NCI-H1436 (cell line): ENCODE data around the gene NUP153.
A peak's percentile ranks its signal among the peaks of the same experiment; 100 is the strongest.
"Not testable (repeated sequence)": the region's sequence is repeated elsewhere in the genome, so short reads cannot be mapped to it uniquely, and the experiment has no call there.

Experiments
- DNase-seq: peaks from one replicate; lab custom pipeline; 2025; lab: John Stamatoyannopoulos, UW

Gene NUP153

DNA sequence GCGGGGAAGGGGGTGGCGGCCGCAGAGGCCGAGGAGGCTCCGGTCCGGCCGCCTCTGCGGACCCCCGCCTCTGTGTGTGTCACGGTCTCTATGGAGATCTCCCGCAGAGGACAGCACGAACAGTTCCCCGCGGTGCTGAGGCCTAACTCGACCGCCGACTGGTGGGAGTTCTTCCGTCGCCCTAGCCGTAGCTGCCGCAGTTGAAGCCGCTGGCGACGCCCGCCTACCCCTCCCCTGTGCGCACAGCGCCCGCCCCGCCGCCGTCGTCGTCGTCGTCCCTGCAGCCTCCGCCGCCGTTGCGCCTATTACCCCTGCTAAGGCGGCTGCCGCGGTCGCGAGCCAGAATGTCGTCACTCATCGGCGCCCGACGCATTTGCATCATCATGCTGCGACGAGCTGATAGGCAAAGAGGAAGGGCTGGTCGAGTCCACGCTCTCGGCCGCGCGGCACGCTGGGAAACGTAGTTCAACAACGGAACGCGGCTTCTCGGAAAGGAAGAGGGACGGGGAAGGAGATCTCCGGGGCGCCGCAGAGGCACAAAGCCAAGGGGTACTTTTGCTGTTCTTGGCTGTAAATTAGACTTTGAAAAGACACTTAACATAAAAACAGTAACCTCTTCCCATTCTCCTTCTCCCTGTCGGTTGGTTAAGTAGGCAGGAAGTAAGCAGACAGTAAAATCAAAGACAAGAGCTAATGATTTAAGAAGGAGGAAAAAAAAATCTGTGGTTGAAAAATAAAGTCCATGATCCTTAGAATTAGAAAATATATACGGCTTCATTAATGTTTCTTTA lies at the start of gene NUP153:
Gene NUP153 (minus strand): TSS at position 346 of the 791 bp plus-strand sequence. CDS start 538 bp downstream, outside the sequence.
- peak; percentile 98 for DNase-seq

DNA sequence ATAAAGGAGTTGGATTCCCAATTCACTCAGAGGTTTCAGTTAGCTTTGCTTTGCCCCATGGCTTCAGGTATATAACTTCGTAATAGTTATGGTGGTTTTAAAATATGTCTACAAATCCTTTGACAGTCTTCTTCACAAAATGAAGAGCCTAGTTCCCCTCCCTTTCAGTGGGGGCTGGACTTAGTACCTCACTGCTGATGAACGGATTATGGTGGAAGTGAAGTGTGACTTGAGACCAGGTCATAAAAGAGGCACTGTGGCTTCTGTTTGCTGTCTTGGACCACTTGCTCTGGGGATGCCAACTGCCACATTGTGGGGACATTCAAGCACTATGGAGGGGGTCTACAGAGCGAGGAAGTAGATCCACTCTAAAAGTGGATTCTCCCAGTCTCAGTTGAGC lies 47.5 kb upstream of the NUP153 start:
- DNase-seq, result no peak

DNA sequence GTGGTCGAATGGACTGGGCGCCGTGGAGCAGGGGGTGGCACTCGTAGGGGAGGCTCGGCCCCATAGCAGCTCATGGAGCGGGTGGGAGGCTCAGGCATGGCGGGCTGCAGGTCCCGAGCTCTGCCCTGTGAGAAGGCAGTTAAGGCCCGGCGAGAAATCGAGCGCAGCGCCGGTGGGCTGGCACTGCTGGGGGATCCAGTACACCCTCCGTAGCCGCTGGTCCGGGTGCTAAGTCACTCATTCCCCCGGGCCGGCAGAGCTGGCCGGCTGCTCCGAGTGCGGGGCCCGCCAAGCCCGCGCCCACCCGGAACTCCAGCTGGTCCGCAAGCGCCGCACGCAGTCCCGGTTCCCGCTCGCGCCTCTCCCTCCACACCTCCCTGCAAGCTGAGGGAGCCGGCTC lies 38.6 kb upstream of the NUP153 start:
- not testable (repeated sequence) for DNase-seq

DNA sequence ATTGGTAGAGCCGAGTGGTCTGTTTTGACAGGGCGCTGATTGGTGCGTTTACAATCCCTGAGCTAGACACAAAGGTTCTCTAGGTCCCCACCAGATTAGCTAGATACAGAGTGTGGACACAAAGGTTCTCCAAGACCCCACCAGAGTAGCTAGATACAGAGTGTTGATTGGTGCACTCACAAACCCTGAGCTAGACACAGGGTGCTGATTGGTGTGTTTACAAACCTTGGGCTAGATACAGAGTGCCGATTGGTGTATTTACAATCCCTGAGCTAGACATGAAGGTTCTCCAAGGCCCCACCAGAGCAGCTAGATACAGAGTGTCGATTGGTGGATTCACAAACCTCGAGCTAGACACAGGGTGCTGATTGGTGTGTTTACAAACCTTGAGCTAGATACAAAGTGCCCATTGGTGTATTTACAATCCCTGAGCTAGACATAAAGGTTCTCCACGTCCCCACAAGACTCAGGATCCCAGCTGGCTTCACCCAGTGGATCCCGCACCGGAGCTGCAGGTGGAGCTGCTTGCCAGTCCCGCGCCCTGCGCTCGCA lies 38.1 kb upstream of the NUP153 start:
- DNase-seq, result not testable (repeated sequence)

DNA sequence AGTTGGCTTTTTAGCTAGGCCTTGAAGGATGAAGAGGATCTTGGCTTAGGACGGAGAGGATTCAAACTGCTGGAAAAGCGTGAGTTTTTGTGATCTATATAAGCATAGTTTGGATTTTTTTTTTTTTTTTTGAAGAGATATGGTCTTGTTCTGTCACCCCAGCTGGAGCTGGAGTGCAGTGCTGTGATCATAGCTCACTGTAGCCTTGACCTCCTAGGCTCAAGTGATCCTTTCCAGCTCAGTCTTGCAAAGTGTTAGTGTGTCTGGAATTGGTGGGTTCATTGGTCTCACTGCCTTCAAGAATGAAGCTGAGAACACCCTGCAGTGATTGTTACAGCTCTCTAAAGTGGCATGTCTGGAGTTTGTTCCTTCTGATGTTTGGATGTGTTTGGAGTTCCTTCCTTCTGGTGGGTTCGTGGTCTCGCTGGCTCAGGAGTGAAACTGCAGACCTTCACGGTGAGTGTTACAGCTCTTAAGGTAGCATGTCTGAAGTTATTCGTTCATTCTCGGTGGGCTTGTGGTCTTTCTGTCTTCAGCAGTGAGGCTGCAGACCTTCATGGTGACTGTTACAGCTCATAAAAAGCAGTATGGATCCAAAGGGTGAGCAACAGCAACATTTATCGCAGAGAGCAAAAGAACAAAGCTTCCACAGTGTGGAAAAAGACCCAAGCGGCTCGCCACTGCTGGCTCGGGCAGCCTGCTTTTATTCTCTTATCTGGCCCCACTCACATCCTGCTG lies 37.5 kb upstream of the NUP153 start:
- DNase-seq, result no peak

DNA sequence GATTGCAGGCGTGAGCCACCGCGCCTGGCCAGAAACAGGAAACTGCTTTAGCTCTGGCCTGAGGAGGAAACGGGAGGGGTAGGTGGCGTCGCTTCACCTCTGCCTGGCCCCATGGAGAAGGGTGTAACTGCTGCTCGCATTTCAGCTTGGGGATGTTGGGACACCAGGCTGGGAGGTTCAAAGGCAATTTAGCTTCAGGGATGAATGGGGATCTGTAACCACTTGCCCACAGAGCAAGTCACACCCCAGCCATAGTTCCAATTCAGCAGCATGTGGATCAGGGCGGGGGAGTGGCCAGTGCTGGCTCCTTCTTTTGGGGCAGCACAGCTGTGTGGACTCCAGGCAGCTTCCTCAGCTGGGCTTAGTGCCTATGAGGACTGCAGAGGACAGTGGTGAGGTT lies 34.8 kb upstream of the NUP153 start:
- DNase-seq, result no peak

DNA sequence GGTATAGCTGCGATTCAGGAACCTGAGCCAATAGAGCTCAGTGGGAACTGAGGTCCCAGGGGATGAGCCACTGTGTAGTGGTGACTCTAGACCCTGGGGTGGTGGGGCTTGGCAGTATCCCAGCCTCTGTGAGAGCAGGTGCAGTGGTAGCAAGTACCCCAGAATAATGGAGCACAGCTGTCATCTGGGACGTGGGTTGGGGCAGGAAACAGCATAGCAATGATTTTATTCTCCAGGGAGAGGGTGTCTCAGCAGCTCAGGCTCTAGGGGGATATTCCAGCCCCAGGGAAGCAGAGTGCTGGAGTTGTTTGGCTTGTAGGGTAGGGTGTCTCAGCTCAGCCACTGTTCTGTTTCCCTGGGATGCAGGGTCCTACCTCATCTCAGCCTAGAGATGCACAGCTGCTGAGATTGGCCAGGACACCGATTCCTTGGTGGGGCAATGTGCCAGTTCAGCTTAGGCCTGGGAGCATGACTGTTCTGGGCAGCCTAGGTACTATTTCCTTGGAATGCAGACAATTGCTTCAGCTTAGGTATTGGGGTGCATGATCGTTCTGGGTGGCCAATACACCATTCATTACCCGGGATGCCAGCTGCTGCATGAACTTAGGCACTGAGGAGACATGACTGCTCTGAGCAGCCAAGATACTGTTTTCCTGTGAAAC lies 34.0 kb upstream of the NUP153 start:
- peak; percentile 83 for DNase-seq

DNA sequence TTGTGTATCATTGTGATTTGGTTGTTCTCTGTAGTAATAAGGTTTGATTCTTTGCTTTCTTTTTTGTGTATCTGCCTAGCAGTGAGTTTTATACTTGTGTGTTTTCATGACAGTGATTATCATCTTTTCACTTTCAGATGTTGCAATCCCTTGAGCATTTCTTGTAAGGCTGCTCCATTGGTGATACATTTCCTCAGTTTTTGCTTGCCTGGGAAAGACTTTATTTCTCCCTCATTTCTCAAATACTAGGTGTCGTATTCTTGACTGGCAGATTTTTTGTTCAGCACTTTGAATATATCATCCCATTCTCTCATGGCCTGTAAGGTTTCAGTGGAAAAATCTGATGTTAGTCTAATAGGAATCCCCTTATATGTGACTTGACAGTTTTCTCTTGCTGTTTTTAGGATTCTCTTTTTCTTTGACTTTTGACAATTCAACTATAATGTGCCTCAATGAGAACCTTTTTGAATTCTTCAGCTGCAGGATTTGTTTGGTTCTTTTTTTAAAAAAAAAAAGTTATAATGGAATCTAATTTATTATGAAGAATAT lies 31.1 kb upstream of the NUP153 start:
- no peak for DNase-seq

DNA sequence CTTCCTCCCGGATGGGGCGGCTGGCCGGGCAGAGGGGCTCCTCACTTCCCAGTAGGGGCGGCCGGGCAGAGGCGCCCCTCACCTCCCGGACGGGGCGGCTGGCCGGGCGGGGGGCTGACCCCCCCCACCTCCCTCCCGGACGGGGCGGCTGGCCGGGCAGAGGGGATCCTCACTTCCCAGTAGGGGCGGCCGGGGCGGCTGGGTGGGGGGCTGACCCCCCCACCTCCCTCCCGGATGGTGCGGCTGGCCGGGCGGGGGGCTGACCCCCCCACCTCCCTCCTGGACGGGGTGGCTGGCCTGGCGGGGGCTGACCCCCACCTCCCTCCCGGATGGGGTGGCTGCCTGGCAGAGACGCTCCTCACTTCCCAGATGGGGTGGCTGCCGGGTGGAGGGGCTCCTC lies 28.6 kb upstream of the NUP153 start:
- DNase-seq, result not testable (repeated sequence)

DNA sequence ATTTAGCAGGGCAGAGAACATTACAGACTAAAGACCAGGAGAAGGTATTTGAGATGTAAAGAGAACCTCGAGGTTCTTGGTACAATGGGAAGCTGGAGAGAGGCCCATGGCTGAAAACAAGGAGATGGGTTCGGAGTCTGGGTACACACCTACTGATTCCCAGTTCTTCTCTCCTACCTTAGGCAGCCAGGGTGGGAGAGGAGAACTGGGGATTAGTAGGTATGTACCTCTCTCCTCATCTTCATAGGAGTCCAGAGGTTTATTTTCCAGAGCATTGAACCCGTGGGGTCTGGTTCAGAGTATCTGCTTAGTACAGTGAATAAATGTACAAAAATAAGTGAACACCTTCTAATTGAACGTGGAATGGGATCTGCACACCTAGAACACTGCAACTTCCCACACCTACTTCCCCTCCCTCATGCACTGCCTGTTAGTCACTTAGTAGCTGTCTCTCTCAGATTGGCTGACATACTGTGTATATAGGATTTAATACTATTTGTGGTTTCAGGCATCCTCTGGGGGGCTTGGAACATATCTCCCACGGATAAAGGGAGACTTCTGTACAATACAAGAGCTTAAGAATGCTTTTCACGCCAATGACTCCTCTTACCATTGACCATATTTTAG lies 23.5 kb upstream of the NUP153 start:
- DNase-seq, result no peak

DNA sequence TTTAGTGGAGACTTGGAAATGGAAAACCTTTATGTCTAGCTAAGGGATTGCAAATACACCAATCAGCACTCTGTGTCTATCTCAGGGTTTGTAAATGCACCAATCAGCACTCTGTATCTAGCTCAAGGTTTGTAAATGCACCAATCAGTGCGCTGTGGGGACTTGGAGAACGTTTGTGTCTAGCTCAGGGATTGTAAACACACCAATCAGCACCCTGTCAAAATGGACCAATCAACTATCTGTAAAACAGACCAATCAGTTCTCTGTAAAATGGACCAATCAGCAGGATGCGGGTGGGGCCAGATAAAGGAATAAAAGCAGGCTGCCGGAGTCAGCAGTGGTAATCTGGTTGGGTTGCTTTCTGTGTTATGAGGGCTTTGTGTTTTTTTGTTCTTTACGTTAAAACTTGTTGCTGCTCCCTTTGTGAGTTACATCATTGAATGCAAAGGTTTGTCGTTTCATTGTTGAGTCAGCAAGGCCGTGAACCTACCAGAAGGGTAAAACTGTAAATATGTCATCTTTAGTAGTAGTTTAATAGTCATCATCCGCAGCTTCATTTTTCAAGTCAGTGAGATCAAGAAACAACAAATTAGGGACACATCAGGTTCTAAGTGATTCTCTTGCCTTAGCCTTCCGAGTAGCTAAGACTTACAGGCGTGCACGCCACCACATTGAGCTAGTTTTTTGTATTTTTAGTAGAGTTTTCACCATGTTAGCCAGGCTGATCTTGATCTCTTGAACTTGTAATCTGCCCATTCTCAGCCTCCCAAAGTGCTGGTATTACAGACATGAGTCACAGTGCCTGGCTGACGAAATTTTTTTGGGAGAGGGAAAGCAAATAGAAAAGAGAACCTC lies 22.7 kb upstream of the NUP153 start:
- DNase-seq, result no peak

DNA sequence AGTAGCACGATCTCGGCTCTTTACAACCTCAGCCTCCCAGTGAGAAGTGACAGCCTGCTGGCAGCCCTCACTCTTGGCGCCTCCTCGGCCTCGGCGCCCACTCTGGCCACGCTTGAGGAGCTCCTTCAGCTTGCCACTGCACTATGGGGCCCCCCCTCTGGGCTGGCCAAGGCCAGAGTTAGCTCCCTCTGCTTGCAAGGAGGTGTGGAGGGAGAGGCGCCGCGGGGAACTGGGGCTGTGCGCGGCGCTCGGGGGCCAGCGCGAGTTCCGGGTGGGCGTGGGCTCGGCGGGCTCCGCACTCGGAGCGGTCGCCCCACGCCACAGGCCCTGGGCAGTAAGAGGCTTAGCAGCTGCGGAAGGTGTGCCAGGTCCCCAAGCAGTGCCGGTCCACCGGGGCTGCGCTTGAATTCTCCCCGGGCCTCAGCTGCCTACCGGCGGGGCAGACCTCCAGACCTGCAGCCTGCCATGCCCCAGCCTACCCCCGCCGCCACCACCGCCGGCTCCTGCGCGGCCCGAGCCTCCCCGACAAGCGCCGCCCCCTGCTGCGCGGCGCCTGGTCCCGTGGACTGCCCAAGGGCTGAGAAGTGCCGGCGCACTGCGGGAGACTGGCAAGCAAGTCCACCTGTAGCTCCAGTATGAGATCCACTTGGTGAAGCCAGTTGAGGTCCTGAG lies 22.0 kb upstream of the NUP153 start:
- no peak for DNase-seq

DNA sequence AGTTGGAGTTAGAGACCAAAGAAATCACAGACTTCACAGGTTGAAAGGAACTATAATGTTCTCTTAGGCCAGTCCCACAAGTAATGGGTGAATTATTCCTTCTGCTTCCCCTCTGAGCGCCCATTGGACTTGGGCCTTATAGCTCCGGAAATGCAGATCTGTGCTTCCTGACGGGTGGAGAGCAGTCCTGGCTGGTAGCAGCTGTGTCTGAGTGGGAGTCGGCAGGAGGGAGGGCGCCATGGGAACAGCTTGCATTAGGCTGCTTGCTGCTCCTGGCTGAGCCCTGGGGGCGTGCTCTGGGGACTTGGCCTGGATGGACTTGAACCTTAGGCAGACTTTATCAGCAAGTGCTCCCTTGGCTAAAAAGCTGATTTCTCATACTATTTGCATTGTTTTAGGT lies 18.4 kb upstream of the NUP153 start:
- peak; percentile 76 for DNase-seq

DNA sequence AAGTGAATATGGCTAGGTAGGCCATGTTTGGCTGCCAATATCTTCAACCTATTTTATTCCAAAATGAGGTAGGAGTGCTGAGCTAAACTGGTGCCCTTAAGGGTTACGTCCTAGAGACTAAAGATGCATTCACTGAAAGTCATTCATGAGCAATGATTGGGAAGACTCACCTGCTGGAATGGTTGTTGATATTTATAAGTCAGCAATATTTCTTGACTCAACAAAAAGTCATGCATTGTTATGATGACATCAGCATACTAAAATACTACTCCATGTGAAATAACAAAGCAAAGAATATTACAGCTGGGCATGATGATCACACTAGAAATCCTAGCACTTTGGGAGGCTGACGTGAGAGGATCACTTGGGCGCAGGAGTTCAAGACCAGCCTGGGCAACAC lies 17.6 kb upstream of the NUP153 start:
- no peak for DNase-seq

DNA sequence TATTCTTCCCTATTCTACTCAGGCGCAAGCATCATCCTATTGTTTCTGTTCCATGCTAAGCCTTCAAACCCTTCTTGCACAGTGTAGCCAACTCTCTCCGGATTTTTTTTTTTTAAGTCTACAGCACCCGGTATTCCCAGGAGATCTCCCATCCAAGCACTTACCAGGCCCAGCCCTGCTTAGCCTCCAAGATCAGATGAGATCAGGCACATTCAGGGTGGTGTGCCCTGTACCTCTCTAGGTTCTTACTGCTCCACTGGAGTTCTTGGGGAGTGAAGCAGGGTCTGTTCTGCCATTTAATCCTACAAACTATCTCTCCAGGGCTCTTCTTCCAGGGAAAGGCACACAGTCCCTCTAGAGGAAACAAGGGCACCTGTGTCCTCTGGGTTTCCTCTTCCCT lies 14.9 kb upstream of the NUP153 start:
- no peak for DNase-seq

DNA sequence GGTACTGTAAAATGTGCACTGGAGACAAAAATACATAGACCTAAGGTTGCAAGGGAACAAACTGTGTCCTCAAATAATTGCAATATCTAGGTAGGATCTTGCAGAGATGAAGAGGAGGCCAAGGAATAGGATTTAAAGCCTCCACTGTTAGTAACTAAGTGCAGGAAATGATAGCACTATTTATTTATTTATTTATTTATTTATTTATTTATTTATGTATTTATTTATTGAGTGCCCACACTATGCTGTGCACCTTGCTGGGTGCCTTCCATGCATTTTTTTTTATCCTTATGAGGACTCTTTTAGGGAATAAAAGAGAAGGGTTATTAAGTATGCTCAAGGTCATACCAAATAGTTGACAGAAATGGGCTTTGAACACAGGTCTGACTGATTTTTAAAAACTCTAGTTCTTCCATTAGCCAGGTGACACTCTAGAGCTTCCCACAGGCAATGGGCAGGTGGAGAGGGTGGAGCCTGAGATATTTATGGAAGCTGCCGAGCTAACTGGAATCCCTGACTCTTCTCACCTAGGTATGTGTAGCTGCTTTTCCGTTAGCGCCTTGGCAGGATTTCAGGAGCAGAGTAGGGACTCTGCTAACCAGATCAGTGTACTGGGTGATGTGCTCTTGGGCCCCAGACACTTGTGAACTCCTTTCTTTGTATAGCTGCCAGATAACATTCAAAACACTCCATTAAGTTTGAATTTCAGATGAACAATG lies 12.8 kb upstream of the NUP153 start:
- DNase-seq, result no peak

DNA sequence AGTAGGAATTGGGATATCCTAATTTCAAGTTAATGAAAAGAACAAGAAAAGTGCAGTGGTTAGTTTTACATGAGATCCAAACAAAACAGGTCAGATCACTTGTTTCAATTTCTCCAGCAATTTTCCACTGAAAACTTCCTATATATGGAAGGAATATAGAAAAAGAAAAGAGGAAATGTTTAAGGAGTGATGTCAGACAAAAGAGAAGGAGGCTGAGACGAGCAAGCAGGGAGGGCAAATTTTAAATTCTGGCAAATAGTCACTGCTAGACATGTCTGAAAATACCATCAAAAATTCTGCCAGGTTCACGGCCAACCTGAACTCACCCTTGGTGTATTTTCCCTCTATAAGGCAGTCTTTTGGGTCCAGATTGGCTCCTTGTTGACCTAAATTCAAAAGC lies 9.5 kb upstream of the NUP153 start:
- DNase-seq, result no peak

DNA sequence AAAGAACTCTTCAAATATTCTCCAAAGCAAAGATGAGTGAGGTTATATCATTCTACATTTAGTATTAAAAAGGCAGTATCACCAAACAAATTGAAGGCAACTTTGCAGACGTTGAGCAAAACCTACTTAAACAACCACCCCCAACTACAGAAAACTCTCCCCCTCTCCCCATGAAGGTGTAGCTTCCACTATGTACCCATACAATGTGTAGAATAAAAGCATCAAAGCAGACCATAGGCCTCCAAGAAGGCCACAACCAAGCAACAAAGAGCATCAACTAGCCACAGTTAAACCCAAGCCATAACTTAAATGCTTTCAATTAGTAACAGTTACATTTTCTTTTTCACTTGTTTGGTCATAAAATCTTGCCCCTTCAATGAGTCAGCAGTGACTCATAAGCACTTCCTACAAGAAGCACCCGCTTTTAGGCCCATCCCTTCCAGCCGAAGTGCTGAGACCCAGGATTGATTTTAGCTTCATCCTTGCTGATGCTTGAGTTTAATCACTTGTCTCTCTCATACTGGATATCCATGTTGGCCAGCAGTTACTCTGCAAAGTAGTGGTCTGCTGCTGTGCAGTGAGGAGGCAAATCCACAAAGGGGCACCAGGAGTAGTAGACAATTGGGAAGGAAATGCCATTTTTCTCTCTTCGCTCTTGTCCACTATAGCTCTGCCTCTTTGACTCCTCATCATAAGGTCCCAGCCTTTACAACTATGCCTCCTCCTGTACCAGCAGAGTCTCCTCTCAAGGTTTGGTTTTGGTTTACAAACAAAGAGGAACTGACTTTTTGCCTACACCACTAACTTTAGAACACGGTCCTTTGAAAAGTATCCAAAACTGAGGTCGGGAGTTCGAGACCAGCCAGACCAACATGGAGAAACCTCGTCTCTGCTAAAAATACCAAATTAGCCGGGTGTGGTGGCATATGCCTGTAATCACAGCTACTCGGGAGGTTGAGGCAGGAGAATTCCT lies 8.4 kb upstream of the NUP153 start:
- no peak for DNase-seq
